T-cell (primary cell): ENCODE results near the gene ACTL10. TPM values are rescaled to one million over a fixed set of nuclear protein-coding genes. Genes with fewer than 3 reads are reported as not detected.

Experiments
- ATAC-seq, 4 experiments: fragments of 200-7000 bp in 3 of 4; fragments of 150-1000 bp in 1 of 4; cut with Tn5 transposase; replicated peaks in 1 of 4; 1 replicate in 3 of 4; 2 replicates in 1 of 4; pipeline ENCODE4 v1.10.0; 2021; ENCODE audit warnings: moderate library complexity in 3 of 4, mild to moderate bottlenecking in 2 of 4, moderate number of reproducible peaks in 1 of 4
- CTCF ChIA-PET, 2 donors: fragments of 300-600 bp; sonication (Branson Sonifier 250); formaldehyde crosslinking; loops; one replicate each; lab custom pipeline; 2022; ENCODE audit warnings: antibody characterized with exemption in 2 of 2; lab: Charles Lee
- POLR2A ChIA-PET, 2 donors: fragments of 300-600 bp; sonication (Branson Sonifier 250); formaldehyde crosslinking; loops; one replicate each; lab custom pipeline; 2022; ENCODE audit warnings: antibody characterized with exemption in 2 of 2; lab: Charles Lee
- DNase-seq, 35 experiments: peaks; one replicate each; pipeline versions ENCODE4 v3.0.0 to v3.0.0-alpha.2; 2013 to 2023
- H3K27ac ChIP-seq: one replicate; pipeline ENCODE4 v1.5.1; 2013; ENCODE audit warnings: low read length
- H3K27me3 ChIP-seq, 2 experiments: replicated peaks in 1 of 2; 1 replicate in 1 of 2; 2 replicates in 1 of 2; pipeline versions ENCODE4 v1.6.1 to v1.7.0; 2013; ENCODE audit warnings: low read length in 1 of 2, mixed read lengths in 1 of 2; ENCODE audit not compliant: control insufficient read depth in 2 of 2, insufficient read depth in 2 of 2; ENCODE audit errors: extremely low read depth in 1 of 2
- H3K36me3 ChIP-seq, 2 donors: 1 replicate in 1 of 2; 2 replicates in 1 of 2; pipeline versions ENCODE4 v1.6.1 to v1.7.0; 2013; ENCODE audit warnings: low read length in 1 of 2; ENCODE audit not compliant: control insufficient read depth in 2 of 2, insufficient read depth in 1 of 2; ENCODE audit errors: extremely low read depth in 1 of 2
- H3K4me1 ChIP-seq, 2 experiments: 1 replicate in 1 of 2; 2 replicates in 1 of 2; pipeline versions ENCODE4 v1.6.1 to v1.7.0; 2013; ENCODE audit warnings: low read length in 2 of 2, mixed read lengths in 1 of 2; ENCODE audit not compliant: insufficient read depth in 2 of 2, control insufficient read depth in 1 of 2; ENCODE audit errors: extremely low read depth in 1 of 2
- H3K4me3 ChIP-seq, 2 donors: 1 replicate in 1 of 2; 2 replicates in 1 of 2; pipeline versions ENCODE4 v1.5.1 to v1.7.0; 2013; ENCODE audit warnings: mild to moderate bottlenecking in 2 of 2, low read length in 1 of 2, moderate library complexity in 1 of 2; ENCODE audit not compliant: control insufficient read depth in 1 of 2; ENCODE audit errors: extremely low read depth in 1 of 2
- H3K9me3 ChIP-seq: 2 replicates; pipeline ENCODE4 v1.7.0; 2013
- H3K27ac Mint-ChIP-seq, 2 donors: one replicate each; pipeline ENCODE4 v1.8.0; 2020 to 2021; ENCODE audit warnings: mild to moderate bottlenecking in 2 of 2, mixed read lengths in 2 of 2
- H3K27me3 Mint-ChIP-seq, 2 donors: one replicate each; pipeline ENCODE4 v1.8.0; 2021 to 2022; ENCODE audit warnings: mixed read lengths in 2 of 2
- H3K36me3 Mint-ChIP-seq: one replicate; pipeline ENCODE4 v1.8.0; 2021; ENCODE audit warnings: mixed read lengths
- H3K4me1 Mint-ChIP-seq, 3 donors: one replicate each; pipeline ENCODE4 v1.8.0; 2020 to 2022; ENCODE audit warnings: mixed read lengths in 3 of 3, mild to moderate bottlenecking in 1 of 3
- H3K4me3 Mint-ChIP-seq, 3 donors: one replicate each; pipeline ENCODE4 v1.8.0; 2020 to 2022; ENCODE audit warnings: mild to moderate bottlenecking in 3 of 3, mixed read lengths in 3 of 3, moderate library complexity in 3 of 3
- H3K9me3 Mint-ChIP-seq, 3 donors: one replicate each; pipeline ENCODE4 v1.8.0; 2020 to 2022; ENCODE audit warnings: mixed read lengths in 3 of 3
- WGBS: methylation state at CpG from one replicate; pipeline ENCODE4 v1.1.5; 2013; ENCODE audit warnings: missing lambda C conversion rate; ENCODE audit not compliant: insufficient coverage; 5-methylcytosine and 5-hydroxymethylcytosine counted together
- total RNA-seq, 35 experiments: library from RNA in 6 of 35; stranded (reverse) in 6 of 35; fragments of 120-200 nt in 1 of 35; gene quantifications; one replicate each; pipeline versions ENCODE4 v1.2.1 to v1.2.4 and lab custom pipeline; 2013 to 2026

Gene ACTL10
- total RNA-seq, 5 donors from 2014 or later (not counting 1 experiment from before 2014, with no cell fraction given): 1.1 to 7.9 (median 6.1) TPM

DNA sequence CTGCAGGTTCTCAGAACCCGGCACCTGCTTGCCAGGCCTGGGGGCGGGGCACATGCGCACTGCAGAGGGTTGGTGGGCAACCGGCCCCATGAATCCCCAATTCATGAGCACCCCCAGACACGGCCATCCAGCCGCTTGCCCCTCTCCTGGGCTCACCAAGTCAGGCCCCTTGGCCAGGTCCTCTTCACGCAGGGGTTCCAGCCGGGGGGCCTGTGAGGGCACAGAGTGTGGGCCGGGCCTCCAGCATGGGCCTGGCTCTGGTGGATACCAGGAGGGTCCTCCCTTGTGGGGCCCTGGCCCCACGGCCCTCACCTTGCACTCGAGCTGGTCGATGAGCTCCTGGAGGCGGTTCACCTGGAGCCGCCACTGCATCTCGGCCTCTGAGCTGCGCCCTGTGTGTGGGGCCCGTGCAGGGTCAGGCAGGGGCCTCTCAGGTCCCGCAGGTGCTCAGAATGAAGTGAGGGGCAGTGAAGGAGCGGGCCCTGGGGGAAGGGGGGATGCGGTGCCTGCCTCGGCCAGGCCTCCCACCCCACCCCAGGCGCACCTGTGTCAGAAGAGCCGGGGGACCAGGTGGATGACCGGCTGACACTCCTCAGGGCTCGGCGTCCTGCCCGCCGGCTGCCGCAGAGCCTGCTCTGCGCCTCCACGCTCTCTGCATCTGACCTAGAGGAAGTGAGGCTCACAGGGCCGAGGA is 7.3 kb upstream of the ACTL10 start:
- Mint-ChIP-seq H3K36me3 (no peaks in the 10 kb centered on the region), H3K27me3 (peaks cover 0 to 2% of the 10 kb centered on the region in 2 donors), H3K27ac (no peak overlapping the region), H3K4me1 (peaks cover 13 to 18% (median 15%) of the 10 kb centered on the region in 3 donors), H3K4me3 (no peak overlapping the region), H3K9me3 (no peaks in the 10 kb centered on the region)
- Histone ChIP-seq H3K4me1 (peaks cover 8 to 22% of the 10 kb centered on the region in 2 experiments), H3K27me3 (no peaks in the 10 kb centered on the region), H3K36me3 (peaks cover 0 to 11% of the 10 kb centered on the region in 2 donors), H3K4me3 (no peak overlapping the region), H3K9me3 (no peaks in the 10 kb centered on the region), H3K27ac (no peak overlapping the region)
- DNase-seq (no peak), ATAC-seq (no peak)
- ChIA-PET POLR2A (no interaction called here), CTCF (no interaction called here)
- WGBS: 95% methylated on average over 22 of the region's 32 CpGs

DNA sequence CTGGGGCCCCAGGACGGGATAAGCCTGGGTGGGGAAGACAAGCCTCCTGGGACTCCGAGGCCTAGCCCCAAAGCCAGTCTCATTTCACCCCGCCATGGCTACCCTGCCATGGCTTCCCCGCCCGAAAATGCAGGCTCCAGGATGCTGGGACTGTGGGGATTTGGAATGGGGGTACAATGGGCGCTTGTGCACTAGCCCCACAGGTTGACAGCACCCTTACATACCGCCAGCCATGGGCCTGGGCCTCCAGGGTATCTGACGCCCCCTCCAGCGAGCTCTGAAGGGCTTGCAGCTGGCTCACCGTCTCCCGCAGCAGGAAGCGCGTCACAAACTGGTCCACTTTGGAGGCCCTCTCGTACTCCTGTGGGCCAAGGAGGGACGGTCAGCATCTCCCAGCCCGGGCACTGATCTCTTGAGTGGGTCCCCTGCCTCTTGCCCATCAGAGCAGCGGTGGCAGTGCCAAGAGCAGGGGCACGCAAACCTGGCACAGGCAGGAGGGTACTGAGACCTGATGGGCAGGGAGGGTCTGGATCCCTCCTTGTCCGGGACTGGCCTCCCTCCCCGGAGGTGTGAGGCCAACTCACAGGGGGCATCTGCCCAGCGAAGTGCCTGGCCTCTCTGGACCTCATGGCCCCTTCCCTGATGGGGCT is 6.6 kb upstream of the ACTL10 start:
- DNase-seq (no peak), ATAC-seq (no peak)
- WGBS: 93% methylated on average over 16 of the region's 21 CpGs
- Histone ChIP-seq H3K4me3 (no peak overlapping the region), H3K27ac (no peak overlapping the region), H3K4me1 (peaks cover 8 to 29% of the 10 kb centered on the region in 2 experiments), H3K36me3 (peaks cover 0 to 11% of the 10 kb centered on the region in 2 donors), H3K27me3 (no peaks in the 10 kb centered on the region), H3K9me3 (no peaks in the 10 kb centered on the region)
- Mint-ChIP-seq H3K4me3 (no peak overlapping the region), H3K27me3 (no peaks in the 10 kb centered on the region), H3K9me3 (no peaks in the 10 kb centered on the region), H3K4me1 (peaks cover 19 to 24% (median 21%) of the 10 kb centered on the region in 3 donors), H3K36me3 (no peaks in the 10 kb centered on the region), H3K27ac (no peak overlapping the region)
- CTCF ChIA-PET: no interaction called here
- POLR2A ChIA-PET: no interaction called here

DNA sequence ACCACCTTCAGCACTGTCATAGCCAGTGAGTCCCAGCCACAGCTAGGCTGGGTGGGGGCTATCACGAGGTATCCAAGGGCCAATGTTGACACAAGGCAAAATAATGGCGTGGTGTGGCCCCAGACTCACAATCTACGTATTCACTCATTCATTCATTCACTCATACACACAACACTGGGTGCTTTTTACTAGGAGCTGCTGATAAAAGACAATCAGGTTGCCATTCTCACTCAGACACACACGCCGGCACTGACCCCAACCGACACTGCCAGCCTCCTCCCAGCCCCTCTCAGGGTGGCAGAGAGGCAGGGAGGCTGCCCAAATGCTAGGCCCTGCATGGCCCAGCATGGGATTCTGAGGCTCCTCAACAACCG is 6.1 kb upstream of the ACTL10 start:
- Mint-ChIP-seq H3K27me3 (no peaks in the 10 kb centered on the region), H3K36me3 (no peaks in the 10 kb centered on the region), H3K9me3 (no peaks in the 10 kb centered on the region), H3K27ac (peak overlapping the region in 1 of 2 donors; percentile 28), H3K4me3 (no peak overlapping the region), H3K4me1 (peaks cover 22 to 28% (median 26%) of the 10 kb centered on the region in 3 donors)
- ATAC-seq (no peak), DNase-seq (no peak)
- ChIA-PET CTCF (interaction anchor here in 1 of 2 donors (0.5 kb wide), 1 partner anchor 1103 kb away, joined by 8 read pairs; no protein-coding TSS in a partner anchor), POLR2A (no interaction called here)
- Histone ChIP-seq H3K27ac (no peak overlapping the region), H3K27me3 (no peaks in the 10 kb centered on the region), H3K4me3 (no peak overlapping the region), H3K4me1 (peaks cover 8 to 29% of the 10 kb centered on the region in 2 experiments), H3K36me3 (peaks cover 0 to 11% of the 10 kb centered on the region in 2 donors), H3K9me3 (no peaks in the 10 kb centered on the region)
- WGBS: 97% methylated on average over 4 of the region's 7 CpGs

DNA sequence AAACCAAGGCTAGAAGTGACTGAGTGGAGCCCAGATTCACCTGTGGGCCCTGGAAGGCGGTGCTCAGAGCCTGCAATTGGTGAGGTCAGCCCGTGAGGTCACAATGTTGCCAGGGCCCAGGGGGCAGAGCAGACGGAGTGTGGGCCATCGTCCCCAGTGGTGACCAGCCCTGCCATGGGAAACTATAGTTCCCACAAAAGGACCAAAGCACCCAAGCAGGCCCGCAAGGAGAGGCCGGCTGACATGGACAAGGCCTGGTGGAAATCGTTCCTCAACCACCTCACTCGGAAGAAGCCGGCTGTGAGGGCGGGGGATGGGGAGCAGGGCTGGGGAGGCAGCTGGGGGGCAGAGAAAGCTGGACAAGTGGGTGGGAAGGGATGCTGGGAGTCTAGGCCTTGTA is 4.6 kb upstream of the ACTL10 start, which contains the start of gene C20orf144:
Gene C20orf144, plus strand, starts transcription at position 156 of the 400 bp plus-strand sequence. Its CDS starts 19 bp downstream, at position 175.
- no peaks in the 10 kb centered on the region for H3K27me3 Mint-ChIP-seq
- peak within 1 kb of the TSS; percentile 60 to 78 for H3K4me3 ChIP-seq
- peak within 1 kb of the TSS; percentile 78 to 96 (median 95) for H3K4me3 Mint-ChIP-seq
- CTCF ChIA-PET: interaction anchor here in 1 of 2 donors (1.7 kb wide), 1 partner anchor 17 kb away, joined by 5 read pairs; no protein-coding TSS in a partner anchor
- H3K9me3 Mint-ChIP-seq: no peaks in the 10 kb centered on the region
- POLR2A ChIA-PET: no interaction called here
- no peaks in the 10 kb centered on the region for H3K9me3 ChIP-seq
- DNase-seq (no peak), ATAC-seq (no peak)
- no peaks in the 10 kb centered on the region for H3K27me3 ChIP-seq
- peaks cover 8 to 40% of the 10 kb centered on the region in 2 experiments for H3K4me1 ChIP-seq
- peaks cover 0 to 11% of the 10 kb centered on the region in 2 donors for H3K36me3 ChIP-seq
- H3K4me1 Mint-ChIP-seq: peaks cover 30 to 36% (median 33%) of the 10 kb centered on the region in 3 donors
- peak within 1 kb of the TSS; percentile 90 for H3K27ac ChIP-seq
- H3K36me3 Mint-ChIP-seq: no peaks in the 10 kb centered on the region
- peak within 1 kb of the TSS; percentile 85 to 90 for H3K27ac Mint-ChIP-seq
- WGBS: 97% methylated on average over 5 of the region's 10 CpGs

DNA sequence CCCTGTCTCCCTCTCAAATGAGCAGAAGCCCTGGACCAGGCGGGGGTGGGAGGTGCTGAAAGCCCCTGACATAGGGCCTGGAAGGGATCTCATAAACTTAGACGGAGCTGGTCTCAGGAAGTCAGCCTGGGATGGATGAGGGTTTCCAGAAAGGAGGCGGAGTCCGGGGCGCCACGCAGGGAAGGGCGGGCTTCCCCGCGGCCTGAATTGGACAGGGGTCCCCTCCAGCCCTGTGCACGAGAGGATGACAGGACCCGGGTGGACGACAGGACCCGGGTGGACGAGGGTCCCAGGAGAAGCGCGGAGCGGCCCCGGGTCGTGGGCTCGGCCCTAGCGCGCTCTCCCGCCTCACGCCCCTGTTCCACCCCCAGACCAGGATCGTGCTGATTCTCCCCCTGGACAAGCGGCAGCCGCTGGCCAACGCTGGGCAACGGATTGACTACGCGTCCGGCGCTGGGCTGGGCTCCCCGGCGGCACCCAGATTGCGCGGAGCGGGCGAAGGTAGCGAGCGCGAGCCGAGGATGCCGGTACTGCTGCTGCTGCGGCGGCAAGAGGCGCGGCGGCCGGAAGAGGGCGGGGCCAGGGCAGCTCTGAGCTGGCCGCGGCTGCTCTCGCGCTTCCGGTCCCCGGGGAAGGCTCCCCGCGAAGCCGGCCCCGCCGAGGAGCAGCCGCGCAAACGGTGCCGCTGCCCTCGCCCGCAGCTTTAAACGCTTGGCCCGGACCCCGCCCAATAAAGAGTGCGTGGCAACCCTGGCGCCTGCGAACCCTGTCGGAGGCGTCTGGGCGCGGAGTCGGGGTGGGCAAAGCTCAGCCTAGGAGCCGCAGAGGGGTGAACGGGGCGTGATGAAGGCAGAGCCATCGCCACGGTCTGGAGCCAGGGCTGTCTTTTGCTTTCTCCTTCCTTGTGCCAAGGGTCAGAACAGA is 3.3 kb upstream of the ACTL10 start:
- Histone ChIP-seq H3K9me3 (no peaks in the 10 kb centered on the region), H3K27ac (peak overlapping the region; percentile 91), H3K27me3 (no peaks in the 10 kb centered on the region), H3K36me3 (peaks cover 0 to 8% of the 10 kb centered on the region in 2 donors), H3K4me1 (peaks cover 8 to 51% of the 10 kb centered on the region in 2 experiments), H3K4me3 (peak overlapping the region; percentile 60 to 78)
- peaks cover 35 to 40% (median 36%) of the 10 kb centered on the region in 3 donors for H3K4me1 Mint-ChIP-seq
- no peaks in the 10 kb centered on the region for H3K27me3 Mint-ChIP-seq
- no peaks in the 10 kb centered on the region for H3K36me3 Mint-ChIP-seq
- CTCF ChIA-PET: interaction anchor here in 1 of 2 donors (0.7 to 1.7 kb wide), 2 partner anchors 16 to 206 kb away, joined by 3 to 5 read pairs; no protein-coding TSS in a partner anchor
- H3K4me3 Mint-ChIP-seq: peak overlapping the region; percentile 78 to 96 (median 95)
- WGBS: 1% methylated on average over 83 of the region's 84 CpGs
- DNase-seq (peak; percentile 58 to 92 (median 77)), ATAC-seq (peak; percentile 74 to 76 (median 75))
- H3K27ac Mint-ChIP-seq: peak overlapping the region; percentile 93 to 95
- H3K9me3 Mint-ChIP-seq: no peaks in the 10 kb centered on the region
- POLR2A ChIA-PET: no interaction called here
